ENCODE data around the gene ACTL10.
A peak's percentile ranks its signal among the peaks of the same experiment; 100 is the strongest.
"Not testable (repeated sequence)": the region's sequence is repeated elsewhere in the genome, so short reads cannot be mapped to it uniquely, and the experiment has no call there.

The ACTL10 gene

DNA sequence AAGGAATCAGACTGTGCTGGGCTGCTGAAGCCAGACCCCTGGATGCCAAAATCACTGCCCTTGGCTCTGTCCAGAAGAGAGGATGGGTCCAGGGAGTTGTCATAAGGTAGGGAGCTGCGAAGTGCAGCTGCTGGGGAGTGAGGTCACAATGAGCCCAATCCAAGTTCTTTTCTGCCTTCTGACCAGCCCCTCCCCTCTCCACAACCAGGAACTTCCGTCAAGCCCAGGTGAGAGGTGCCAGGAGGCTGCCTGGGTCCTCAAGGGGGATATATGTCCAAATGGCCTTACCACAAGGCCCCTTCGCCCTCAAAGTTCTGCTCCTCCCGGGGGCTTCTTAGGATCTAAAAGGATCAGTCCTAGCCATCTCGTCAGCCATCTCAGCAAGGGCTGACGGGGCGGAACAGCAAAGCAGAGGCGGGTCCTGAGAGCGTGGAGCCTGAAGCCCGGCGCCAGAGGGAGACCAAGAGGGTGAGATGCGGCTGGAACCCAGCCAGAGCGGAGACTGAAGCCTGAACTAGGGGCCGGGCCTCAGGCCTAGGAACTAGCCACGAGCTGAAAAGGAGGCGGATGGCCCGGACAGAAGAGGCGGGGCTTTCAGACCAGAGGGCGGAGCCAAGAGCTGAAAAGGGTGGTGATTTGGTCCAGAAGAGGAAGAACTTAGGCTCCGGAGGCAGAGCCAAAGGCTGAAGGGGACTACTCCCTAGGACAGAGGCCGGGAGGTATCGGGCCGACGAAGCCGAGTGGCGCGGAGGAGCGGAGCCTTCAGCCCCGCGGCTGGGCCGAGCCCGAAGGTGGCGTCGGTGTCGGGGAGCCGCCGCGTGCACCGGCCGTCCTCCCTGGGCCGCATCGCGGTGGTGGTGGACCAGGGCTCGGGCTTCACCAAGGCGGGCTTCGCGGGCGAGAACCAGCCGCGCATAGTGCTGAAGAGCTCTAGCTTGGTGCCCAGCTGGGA is at the start of gene ACTL10:
ACTL10 (plus strand) TSS at position 651 of the 952 bp plus-strand sequence. CDS start 555 bp downstream, outside the sequence.
- DNase-seq, result peak; percentile 89

DNA sequence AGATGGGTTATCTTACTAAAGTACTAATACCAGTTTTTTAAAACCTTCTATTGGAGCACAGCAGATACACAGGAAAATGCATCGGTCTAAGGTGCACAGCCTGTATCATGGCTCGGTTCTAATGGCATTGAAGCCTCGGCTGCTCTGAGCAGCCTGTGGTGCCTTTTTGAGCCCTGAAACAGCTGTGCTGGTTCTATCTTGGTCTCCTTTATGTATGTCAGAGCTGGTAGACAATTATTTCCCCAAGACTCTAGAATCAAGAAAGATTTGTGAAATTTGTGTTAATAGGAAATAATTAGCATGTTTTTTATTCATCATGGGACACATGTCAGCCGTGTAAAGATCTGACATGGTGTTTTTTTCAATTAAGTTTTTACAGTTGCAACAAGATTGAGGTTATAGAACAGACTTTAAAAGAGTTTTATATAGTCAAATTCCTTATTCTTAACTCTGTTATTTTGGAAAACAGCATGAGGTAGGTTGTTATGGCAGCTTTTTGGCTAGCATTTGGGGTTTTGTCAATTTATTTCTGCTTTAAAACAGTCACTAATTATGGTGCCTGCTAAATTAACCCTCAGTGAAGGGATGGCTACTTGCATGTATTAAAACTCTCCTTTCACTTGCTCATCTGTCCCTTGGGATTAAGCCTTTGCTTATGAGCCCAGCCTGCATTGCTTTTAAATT is 44.9 kb upstream of the ACTL10 start:
- no peak for DNase-seq

DNA sequence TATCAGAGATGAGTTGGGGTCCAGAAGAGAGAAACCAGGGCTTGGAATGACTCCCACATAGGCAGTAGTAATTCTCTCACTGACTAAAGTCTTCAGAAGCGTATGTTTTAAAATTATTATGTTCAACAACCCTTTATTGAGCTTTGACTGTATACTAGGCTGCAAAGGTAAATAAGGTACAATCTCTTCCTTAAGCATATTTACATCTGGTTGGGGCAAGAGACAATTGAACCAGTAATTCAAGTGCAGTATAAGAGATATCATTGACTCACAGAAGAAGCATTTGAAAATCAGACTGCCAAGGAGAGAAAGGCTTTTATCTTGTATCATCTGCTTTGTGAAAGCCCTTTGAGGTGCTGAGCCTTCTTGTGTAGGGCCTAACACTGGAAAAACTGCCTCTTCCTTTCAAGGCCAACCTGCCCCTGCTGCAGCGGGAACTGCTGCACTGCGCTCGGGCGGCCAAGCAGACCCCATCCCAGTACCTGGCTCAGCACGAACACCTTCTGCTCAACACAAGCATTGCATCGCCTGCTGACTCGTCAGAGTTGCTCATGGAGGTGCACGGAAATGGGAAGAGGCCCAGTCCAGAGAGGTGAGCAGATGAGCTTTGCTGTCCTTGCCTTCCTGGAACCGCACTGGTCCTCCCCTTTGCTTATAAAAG is 43.9 kb upstream of the ACTL10 start:
- no peak for DNase-seq

DNA sequence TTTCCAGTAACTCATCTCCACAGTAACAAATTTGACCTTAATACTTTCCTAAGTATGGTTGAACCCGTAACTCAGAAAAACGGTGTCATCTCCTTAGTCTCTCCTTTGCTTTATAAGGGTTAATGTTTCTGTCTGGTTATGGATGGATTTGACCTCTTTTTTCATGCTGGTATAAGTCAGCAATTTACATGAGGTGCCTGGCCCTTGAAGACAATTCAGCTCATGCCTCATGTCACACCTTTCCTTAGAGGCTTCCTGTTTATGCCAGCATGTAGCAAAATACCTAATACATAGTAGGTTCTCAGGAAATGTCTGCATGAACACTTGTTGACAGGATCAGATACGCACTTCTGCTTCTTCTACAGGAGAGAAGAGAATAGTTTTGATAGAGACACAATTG is 42.3 kb upstream of the ACTL10 start:
- DNase-seq, result peak; percentile 39

DNA sequence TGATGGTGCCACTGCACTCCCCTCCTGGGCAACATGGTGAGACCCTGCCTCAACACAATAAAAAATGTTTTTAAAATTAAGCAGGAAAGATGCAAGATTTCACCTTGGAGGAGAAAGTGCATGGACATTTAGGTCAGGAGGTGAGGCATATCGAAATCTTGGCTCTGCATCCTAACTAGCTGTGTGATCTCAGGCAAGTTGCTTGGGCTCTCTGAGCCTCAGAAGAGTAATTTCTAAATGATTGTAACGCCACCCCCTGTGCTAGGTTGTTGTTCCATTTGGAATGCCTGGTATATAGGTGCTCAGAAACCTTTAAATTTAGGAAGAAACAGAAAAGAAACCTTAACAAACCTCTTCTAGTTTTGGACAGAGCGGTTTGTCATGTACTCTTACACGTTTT is 40.6 kb upstream of the ACTL10 start:
- no peak for DNase-seq

DNA sequence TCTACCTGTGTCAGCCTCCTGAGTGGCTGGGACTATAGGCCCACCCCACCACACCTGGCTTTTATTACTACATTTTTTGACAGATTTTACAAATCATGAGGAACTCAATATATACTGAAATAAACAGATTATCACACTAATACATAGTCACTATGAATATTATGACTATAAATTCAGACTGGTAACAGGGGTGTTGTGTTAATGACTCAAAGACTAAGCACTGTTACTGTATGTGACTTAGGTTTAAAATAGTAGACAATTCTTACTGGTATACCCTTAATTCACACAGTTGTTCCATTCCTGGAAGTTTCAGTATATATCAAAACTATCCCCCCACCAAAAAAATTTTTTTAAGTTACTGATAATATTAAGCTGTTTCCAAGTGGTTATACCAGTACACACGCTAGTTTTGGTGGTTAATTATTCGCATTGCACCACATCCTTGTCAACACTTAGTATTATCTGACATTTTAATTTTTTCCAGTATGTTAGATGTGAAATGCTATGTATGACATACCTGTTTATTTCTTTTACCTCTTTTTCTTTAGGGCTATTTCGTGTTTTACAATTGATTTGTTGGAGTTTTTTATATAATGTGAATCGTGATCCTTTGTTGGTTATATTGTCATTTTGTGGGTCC is 39.0 kb upstream of the ACTL10 start:
- DNase-seq, result no peak

DNA sequence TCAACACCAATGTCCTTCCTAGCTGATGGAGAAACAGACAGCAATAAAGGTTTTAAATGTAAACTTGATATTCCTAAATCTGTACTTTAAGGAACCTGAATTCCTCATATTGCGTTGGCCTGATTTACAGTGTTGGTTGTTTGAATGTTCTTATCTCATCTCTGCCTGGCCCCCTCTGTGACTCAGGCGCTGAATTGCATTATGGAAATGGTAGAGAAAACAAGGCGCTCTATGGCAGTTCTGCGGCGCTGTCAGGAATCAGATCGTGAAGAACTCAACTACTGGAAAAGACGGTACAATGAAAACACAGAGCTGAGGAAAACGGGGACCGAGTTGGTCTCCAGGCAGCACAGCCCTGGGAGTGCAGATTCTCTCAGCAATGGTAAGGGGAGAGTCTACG is 37.2 kb upstream of the ACTL10 start:
- no peak for DNase-seq

DNA sequence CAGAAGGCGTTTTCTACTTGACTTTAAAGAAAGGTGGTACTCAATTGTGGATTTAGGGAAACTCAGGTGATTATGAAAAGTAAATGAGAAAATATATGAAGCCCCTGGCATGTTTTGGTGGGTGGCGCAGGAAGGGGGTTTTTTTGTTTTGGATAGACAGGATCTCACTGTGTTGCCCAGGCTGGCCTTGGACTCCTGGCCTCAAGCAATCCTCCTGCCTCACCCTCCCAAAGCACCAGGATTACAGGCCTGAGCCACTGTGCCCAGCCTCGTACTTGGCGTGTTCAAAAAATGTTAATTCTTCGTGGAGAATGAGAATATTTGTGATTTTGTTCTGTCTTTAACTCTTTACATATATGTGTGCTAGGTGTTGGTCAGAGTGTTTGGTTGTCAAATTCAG is 36.8 kb upstream of the ACTL10 start:
- no peak for DNase-seq

DNA sequence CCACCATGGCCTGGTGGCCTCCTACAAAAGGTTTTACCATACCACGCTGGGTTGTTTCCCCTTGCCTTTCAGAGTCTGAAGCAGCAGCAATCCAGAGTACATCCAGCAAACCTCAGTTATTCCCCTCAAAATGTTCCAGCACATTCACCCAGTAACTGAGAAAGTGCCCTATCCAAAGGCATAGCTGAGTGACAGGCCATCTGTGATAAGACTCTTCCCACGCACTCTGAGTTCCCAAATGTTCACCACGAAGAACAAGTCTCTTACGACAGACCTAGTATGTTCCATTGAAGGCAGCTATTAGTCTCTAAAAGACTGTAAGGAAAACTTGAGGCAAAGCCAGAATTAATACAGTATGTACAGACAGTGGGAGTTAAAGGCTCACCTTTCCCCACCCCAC is 36.2 kb upstream of the ACTL10 start:
- DNase-seq, result no peak

DNA sequence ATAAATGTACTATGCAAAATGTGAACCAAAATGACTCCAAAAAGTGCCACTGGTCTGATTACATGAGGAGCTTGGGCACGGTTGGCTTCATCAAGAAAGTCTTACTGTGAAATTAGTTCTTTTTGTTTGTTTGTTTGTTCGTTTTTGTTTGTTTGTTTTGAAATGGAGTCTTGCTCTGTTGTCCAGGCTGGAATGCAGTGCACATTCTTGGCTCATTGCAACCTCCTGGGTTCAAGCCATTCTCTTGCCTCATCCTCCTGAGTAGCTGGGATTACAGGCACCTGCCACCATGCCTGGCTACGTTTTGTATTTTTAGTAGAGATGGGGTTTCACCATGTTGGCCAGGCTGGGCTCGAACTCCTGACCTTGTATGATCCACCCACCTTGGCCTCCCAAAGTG is 34.8 kb upstream of the ACTL10 start:
- not testable (repeated sequence) for DNase-seq

DNA sequence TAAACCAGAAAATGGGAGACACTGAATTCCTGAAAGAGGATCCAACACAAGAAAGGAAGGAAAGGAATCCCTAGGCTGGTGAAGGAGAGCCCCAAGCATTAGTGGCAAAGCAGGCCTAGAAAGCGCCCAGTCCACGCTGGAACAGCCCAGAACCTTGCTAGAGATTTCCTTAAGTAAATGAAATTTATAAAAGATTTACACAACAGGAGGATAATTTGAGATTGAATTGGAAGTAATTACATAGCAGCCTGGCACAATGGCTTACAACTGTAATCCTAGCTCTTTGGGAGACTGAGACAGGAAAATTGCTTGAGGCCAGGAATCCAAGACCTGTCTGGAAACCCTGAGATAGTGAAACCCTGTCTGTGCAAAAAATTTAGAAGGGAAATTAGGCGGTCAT is 31.4 kb upstream of the ACTL10 start:
- no peak for DNase-seq

DNA sequence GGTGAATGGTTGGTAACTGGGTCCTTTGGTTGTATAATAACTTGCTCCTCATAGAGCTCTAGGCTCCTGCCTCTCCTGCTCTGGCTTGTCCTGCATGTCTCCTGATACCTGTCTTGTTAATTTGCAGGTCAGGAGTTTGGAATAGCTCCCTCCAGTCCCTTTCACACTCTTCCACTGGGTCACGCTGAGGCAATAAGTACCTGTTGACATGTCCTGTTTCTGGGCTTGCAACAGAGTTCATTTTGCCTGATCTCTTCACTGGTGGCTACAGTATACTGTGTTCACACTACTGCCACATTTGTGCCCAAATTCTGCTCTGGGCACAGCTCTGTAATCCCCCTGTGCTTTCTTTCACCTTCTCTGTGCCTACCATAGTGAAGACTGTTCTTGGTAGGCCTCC is 30.0 kb upstream of the ACTL10 start:
- DNase-seq, result no peak

DNA sequence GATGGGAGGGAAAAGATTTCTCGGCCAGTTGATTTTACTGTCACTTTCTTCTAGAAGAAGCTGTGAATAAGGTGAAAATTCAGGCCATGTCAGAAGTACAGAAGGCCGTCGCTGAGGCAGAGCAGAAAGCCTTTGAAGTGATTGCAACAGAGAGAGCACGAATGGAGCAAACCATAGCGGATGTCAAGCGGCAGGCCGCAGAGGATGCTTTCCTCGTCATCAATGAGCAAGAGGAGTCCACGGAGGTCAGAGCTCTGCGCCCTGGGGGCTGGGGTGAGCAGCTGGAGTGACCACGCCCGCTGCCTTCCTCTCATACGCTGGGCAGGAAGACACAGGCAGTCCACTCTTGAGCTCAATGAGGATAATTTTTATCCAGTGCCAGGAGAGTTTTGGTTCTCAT is 26.5 kb upstream of the ACTL10 start:
- DNase-seq, result no peak

DNA sequence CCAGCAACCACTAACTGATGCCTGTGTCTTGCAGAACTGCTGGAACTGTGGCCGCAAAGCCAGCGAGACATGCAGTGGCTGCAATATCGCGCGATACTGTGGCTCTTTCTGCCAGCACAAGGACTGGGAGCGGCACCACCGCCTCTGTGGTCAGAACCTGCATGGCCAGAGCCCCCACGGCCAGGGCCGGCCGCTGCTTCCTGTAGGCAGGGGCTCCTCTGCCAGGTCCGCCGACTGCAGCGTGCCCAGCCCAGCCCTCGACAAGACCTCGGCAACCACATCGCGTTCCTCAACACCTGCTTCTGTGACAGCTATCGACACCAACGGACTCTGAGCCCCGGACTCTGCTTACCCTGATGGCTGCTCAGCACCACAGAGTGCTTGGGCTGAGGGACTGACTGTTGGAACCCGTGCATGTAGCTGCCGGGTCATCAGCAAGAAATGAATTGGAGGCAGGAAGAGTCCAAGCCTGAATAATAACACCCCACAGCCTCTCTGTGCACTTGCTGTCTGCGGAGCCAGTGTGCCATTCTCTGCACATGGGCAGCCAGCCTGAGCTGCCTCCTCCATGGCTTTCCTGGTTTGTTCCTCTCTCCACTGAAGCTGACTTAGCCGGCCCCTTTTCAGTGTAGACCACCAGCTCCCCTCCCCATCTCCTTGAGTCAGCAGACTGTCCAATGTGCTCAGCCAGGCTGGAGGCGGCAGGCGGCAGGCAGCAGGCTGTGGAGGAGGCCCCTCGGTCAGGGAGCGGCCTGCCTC is 22.3 kb upstream of the ACTL10 start:
- DNase-seq, result no peak

DNA sequence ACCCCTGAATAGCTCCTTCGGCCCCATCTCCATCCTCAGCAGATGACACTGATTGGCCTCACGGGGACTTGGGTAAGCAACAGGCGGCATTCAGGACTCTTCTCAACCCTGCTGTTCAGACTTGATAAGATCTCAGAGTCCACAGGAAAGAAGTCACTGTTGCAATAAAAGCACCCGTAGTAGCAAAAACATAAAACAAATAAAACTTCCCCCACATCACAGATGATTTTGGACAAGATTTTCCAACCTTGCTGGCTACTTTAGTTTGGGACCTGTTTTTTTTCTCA is 21.7 kb upstream of the ACTL10 start:
- DNase-seq, result no peak

DNA sequence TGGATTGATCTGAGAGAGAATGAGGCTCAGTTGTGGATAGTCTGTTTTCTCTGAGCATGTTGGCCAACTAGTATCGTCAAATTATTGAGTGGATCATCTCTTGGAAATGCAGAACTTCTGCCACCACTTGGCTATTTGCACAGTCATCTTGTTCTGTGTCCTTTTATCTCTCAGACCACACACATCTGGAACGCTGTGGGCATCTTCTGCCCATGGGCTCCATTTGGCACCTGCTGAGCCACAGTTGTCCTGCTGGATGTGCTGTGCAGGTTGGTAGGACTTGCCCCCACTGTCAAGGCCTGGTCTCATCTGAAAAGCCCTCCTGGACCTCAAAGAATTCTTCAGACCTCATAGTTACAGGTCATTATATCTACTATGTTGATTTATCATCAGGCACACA is 21.3 kb upstream of the ACTL10 start:
- DNase-seq, result no peak

DNA sequence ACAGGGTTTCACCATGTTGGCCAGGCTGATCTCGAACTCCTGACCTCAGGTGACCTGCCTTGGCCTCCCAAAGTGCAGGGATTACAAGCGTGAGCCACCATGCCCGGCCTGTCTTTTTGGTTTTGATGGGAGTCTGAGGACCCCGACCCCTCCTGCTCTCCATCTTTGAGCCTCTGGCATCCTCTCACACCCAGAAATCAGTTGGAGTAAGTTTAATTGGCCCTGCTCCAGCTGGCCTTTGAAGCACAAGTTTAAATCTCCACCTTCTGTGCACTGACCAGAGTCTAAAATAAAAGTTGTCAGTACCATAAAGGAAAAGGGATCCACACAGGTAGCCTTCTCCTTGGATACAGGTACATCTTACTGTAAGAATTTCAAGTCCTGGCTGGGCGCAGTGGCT is 20.6 kb upstream of the ACTL10 start:
- DNase-seq, result no peak

DNA sequence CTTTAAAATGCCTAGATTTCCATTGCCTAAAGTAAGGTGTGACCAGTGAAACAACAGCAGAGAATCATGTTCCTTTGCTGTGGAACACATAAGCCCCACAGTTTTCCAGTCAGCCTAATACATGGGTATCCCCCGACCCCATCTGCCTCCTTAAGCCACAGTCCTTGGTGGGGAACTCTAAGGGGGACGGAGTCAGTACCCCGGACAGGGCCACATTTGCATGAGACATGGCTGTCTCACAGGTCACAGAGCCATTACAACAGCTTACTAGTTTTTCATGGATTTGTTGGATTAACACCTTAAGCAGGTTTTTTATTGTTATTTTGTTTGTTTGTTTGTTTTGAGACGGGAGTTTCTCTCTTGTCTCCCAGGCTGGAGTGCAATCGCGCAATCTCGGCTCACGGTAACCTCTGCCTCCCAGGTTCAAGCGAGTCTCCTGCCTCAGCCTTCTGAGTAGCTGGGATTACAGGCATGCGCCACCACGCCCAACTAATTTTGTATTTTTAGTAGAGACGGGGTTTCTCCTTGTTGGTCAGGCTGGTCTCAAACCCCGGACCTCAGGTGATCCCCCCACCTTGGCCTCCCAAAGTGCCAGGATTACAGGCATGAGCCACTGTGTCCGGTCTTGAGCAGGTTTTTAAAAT is 19.7 kb upstream of the ACTL10 start:
- DNase-seq, result not testable (repeated sequence)

DNA sequence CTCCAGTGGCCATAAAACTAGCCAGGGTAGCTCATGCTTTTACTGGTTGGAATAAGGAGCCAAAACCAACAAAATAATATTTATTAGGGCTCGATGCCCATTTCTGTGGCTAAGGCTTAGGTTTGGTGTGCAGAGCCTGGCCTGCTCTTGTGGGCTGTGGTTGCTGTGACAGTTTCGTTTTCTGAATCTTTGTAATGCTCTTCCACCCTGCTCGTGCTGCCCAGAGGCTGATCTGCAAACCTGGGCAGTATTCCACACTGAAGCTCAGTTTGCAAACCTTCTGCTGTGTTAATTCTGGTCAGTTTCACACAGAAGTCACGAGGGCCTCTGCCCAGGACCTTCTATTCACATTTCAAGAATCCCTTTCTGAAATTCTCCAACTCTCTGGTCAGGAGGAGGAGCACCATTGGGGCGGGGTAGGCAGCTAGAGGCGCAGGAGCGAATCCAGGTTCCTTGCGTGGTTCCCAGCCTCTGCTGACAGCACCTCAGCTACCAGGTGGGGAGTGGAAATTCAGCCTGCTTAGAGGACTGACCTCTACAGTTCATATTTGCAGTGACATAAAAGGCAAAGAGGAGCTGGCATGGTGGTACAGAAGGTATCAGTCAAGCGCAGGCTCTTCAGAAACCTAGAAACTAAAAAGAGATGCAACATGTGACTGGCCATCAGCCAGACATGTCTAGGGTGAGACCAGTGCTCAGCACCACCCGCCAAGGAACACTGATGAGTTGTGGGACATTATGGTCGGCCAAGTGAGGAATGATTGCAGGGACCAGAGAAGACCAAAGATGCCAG is 18.9 kb upstream of the ACTL10 start:
- peak; percentile 12 for DNase-seq

DNA sequence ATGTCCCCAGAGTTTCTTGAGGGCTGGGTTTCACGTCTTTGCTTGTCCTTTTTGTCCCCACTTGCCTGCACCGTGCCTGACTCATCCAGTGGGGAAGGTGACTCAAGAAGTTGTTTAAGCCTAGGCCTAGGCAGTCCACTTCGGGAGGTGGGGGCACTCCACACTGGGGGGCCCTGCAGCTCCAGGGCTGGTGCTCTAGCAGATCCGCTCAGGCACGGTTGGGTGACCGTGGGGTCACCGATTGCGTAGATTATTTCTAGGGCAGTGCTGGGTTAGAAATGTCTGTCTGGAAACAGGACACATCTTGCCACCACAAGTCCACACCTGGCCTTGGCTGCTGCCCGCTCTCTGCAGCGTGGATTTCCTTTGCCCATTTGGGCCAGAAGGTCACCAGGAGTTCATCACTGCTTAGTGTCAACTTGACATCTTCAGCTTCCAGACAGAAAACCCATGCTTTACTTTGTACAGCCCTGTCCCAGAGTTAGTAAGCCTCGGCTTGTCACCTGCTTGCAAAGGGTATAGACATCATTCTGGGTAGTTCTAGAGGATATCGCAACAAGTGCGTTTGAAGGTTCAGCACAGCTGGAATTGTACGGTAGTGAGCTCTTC is 18.2 kb upstream of the ACTL10 start:
- no peak for DNase-seq

DNA sequence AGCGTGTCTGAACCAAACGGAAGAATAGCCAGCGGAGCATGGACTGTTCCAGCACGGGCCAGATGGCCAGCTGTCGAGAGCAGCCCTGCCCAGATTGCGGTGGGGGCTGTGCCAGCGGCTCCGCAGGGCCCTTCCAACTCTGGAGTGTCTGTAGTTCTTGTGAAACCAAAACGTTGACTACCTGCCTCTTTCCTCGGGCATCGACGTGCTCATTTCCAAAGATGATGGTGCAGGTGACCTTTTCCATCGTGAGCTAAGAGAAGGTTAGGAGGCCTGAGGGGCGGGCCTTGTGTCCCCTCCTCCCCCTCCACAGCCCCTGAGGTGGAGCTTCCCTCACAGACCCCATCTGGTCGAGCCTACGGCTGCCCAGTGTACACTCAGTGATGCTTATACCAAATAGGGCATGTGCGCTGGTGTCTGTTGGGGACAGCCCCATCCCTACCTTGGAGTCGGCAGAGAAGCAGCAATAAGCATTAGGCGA is 17.5 kb upstream of the ACTL10 start:
- DNase-seq, result no peak

Measured in CD4-positive, alpha-beta T cell treated with Interleukin-12 subunit alpha and Interleukin-12 subunit beta, for 1 hour (primary cell).